Right lobe of liver (tissue), 6 donors: ENCODE data around the gene HSPA4. TPM values are rescaled to one million over a fixed set of nuclear protein-coding genes. Genes with fewer than 3 reads are reported as not detected.
A peak's percentile ranks its signal among the peaks of the same experiment; 100 is the strongest.
"Not testable (repeated sequence)": the region's sequence is repeated elsewhere in the genome, so short reads cannot be mapped to it uniquely, and the experiment has no call there.

Source experiments
- ATAC-seq, 4 donors: fragments of 200-7000 bp; cut with Tn5 transposase; one replicate each; pipeline ENCODE4 v1.9.1; 2020; ENCODE audit warnings: mild to moderate bottlenecking in 4 of 4, moderate library complexity in 4 of 4
- DNase-seq, 3 donors: peaks; one replicate each; pipeline ENCODE4 v3.0.0-alpha.2; 2020
- H3K27ac ChIP-seq, 3 donors: fragments of 200-600 bp; one replicate each; pipeline ENCODE4 v1.8.0; 2022
- H3K27me3 ChIP-seq, 2 donors: fragments of 200-600 bp; one replicate each; pipeline ENCODE4 v1.8.0; 2022
- H3K36me3 ChIP-seq, 4 donors: fragments of 200-600 bp; sonication (generic) in 1 of 4; one replicate each; pipeline versions ENCODE4 v1.5.1 to v1.8.0; 2017 to 2022; ENCODE audit warnings: control low read depth in 1 of 4
- H3K4me1 ChIP-seq, 4 donors: fragments of 200-600 bp; sonication (generic) in 1 of 4; one replicate each; pipeline versions ENCODE4 v1.5.1 to v1.8.0; 2017 to 2022; ENCODE audit warnings: control low read depth in 1 of 4
- H3K4me3 ChIP-seq, 3 donors: fragments of 200-600 bp; one replicate each; pipeline ENCODE4 v1.8.0; 2022
- H3K9me3 ChIP-seq, 4 donors: fragments of 200-600 bp; sonication (generic) in 1 of 4; one replicate each; pipeline versions ENCODE4 v1.5.1 to v1.8.0; 2017 to 2022; ENCODE audit warnings: control low read depth in 1 of 4
- CTCF ChIP-seq, 4 donors: fragments of 200-600 bp in 3 of 4; fragments of 450-650 bp in 1 of 4; IDR thresholded peaks; one replicate each; pipeline versions ENCODE4 v1.5.1 to v1.8.0; 2016 to 2022; ENCODE audit warnings: antibody characterized with exemption in 4 of 4, mild to moderate bottlenecking in 2 of 4
- POLR2A ChIP-seq: fragments of 450-650 bp; IDR thresholded peaks from one replicate; pipeline ENCODE4 v1.6.1; 2017; ENCODE audit warnings: antibody characterized with exemption, mild to moderate bottlenecking
- WGBS: methylation state at CpG from one replicate; pipeline ENCODE4 v1.1.6; 2018; ENCODE audit warnings: low coverage, low lambda C conversion rate; ENCODE audit not compliant: insufficient coverage; ENCODE audit errors: missing lambda C conversion rate; 5-methylcytosine and 5-hydroxymethylcytosine counted together
- intact Hi-C, 2 donors: fragments of 100-400 bp; cut with DNase I; formaldehyde crosslinking; loops; one replicate each; pipeline versions ENCODE4 v1.11.2 to v1.14.1; 2022
- total RNA-seq, 6 experiments: library from RNA; depleted of rRNA in 2 of 6; stranded (reverse); fragments of >200 nt in 2 of 6; fragmentation: NEBNext Ultra II Directional in 3 of 6; extraction: Animal tissue kit (Norgen Biotek cat#: 25700) in 3 of 6; gene quantifications; one replicate each; pipeline versions ENCODE4 v1.1.0 to v1.2.4, GENCODE V29; 2016 to 2023
- donor health status: DM: no; HTN: yes; CAD: no.
- donor health status: DM: no; HTN: no; CAD: no.
- donor health status: DM: no; HTN: no; CAD: no.
- donor health status: DM: no; HTN: yes; CAD: no.
- donor health status: DM: no; HTN: yes; CAD: no.

Gene HSPA4
- total RNA-seq, 6 experiments from 2014 or later, result 30.1 to 68.6 (median 46.1) TPM

DNA sequence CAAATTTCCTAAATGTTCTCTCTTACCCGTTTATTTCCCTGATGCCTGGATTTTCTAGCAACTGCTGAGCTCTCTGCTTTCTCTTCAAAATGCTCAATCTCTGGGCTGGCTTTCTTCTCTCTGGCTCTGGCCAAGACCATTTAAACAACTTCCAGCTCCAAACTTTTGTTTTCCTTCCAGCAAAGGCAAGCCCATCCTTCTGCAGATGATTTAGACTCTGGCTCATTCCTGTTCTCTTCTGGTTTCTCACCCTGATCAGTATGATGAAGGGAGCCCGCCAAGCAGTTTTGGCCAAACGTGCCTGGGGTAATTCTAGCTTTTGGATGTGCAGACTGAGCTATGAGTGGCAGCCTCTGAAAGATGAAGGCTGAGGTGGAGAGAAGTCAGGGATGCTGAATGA, 78.1 kb downstream of the HSPA4 start:
- intact Hi-C loops, result no loop called here
- no peaks in the 10 kb centered on the region for H3K9me3 ChIP-seq
- WGBS, result 58% methylated on average over 3 of the region's 3 CpGs
- no peak overlapping the region for H3K4me3 ChIP-seq
- no peak overlapping the region for H3K27ac ChIP-seq
- H3K36me3 ChIP-seq, result no peaks in the 10 kb centered on the region
- no peak for ATAC-seq
- no peaks in the 10 kb centered on the region for H3K27me3 ChIP-seq
- TF ChIP-seq CTCF (IDR thresholded peaks at IDR 0.05) (no peak), POLR2A (no peak)
- DNase-seq, result peak in 1 of 3 donors; percentile 5
- no peaks in the 10 kb centered on the region for H3K4me1 ChIP-seq

GRCh38 chr5:133130387-133131118, 78.7 kb downstream of the HSPA4 start:
- Histone ChIP-seq H3K27me3 (no peaks in the 10 kb centered on the region), H3K9me3 (no peaks in the 10 kb centered on the region), H3K27ac (no peak overlapping the region), H3K36me3 (no peaks in the 10 kb centered on the region), H3K4me1 (no peaks in the 10 kb centered on the region), H3K4me3 (no peak overlapping the region)
- ATAC-seq (no peak), DNase-seq (peak in 1 of 3 donors; percentile 11)
- intact Hi-C loops, result no loop called here
- 51% methylated on average over 8 of the region's 8 CpGs for WGBS
- TF ChIP-seq POLR2A, result no peak
- TF ChIP-seq CTCF (IDR thresholded peaks at IDR 0.05), result no peak

DNA sequence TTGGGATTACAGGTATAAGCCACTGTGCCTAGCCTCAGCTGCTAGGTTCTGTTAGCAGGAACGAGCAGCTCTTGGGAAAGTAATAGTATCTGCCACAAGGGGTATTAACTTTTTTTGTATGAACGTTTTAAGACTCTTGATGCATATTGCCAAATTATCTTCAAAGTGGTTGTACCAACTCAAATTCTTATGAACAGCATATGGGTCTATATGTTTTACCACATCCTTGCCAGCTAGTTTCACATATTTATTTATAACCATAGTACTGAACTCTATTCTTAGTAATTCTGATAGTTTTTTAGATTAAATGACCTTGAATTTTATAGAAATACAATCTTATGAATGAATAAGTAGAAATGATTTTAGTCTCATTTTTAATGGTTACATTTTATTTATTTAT, 80.9 kb downstream of the HSPA4 start:
- WGBS, result 63% methylated on average over 2 of the region's 2 CpGs
- Histone ChIP-seq H3K4me3 (no peak overlapping the region), H3K27me3 (no peaks in the 10 kb centered on the region), H3K27ac (no peak overlapping the region), H3K9me3 (no peaks in the 10 kb centered on the region), H3K4me1 (no peaks in the 10 kb centered on the region), H3K36me3 (no peaks in the 10 kb centered on the region)
- DNase-seq (no peak), ATAC-seq (no peak)
- intact Hi-C loops, result no loop called here
- TF ChIP-seq CTCF (IDR thresholded peaks at IDR 0.05) (no peak), POLR2A (no peak)

DNA sequence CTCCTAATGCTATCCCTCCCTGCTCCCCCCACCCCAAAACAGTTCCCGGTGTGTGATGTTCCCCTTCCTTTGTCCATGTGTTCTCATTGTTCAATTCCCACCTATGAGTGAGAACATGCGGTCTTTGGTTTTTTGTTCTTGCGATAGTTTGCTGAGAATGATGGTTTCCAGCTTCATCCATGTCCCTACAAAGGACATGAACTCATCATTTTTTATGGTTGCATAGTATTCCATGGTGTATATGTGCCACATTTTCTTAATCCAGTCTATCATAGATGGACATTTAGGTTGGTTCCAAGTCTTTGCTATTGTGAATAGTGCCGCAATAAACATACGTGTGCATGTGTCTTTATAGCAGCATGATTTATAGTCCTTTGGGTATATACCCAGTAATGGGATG, 81.4 kb downstream of the HSPA4 start:
- H3K4me3 ChIP-seq, H3K36me3 ChIP-seq, H3K27ac ChIP-seq, H3K4me1 ChIP-seq, ATAC-seq, DNase-seq, intact Hi-C loops, H3K27me3 ChIP-seq, H3K9me3 ChIP-seq: not testable (repeated sequence)
- WGBS, result 84% methylated on average over 5 of the region's 5 CpGs

DNA sequence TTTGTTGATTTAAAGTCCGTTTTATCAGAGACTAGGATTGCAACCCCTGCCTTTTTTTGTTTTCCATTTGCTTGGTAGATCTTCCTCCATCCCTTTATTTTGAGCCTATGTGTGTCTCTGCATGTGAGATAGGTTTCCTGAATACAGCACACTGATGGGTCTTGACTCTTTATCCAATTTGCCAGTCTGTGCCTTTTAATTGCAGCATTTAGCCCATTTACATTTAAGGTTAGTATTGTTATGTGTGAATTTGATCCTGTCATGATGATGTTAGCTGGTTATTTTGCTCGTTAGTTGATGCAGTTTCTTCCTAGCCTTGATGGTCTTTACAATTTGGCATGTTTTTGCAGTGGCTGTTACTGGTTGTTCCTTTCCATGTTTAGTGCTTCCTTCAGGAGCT, 85.1 kb downstream of the HSPA4 start:
- DNase-seq, H3K4me1 ChIP-seq, H3K36me3 ChIP-seq, ATAC-seq, H3K27ac ChIP-seq, H3K9me3 ChIP-seq, intact Hi-C loops, H3K4me3 ChIP-seq, H3K27me3 ChIP-seq: not testable (repeated sequence)
- 34% methylated on average over 2 of the region's 2 CpGs for WGBS
